AG04449 (cell line): ENCODE measurements around the gene RAB13.

Experiments
- CTCF ChIA-PET: fragments of 350-600 bp; formaldehyde crosslinking; extraction: SDS; loops from one replicate; lab custom pipeline; 2021; ENCODE audit warnings: antibody characterized with exemption; lab: Yijun Ruan, JAX
- POLR2A ChIA-PET: fragments of 400-600, 350-600 bp; formaldehyde crosslinking; extraction: SDS; loops from one replicate; lab custom pipeline; 2020; ENCODE audit warnings: antibody characterized with exemption, inconsistent platforms; lab: Yijun Ruan, JAX
- DNase-seq: peaks from one replicate; pipeline ENCODE4 v3.0.0-alpha.2; 2010; ENCODE audit warnings: low read depth, low spot score
- H3K4me3 ChIP-seq: 2 replicates; pipeline ENCODE4 v1.5.1; 2011; ENCODE audit warnings: low read depth, mild to moderate bottlenecking, control low read depth, low read length
- TF ChIP-seq, protein P1 (sequence below): IDR thresholded peaks from one replicate; pipeline ENCODE4 v1.5.1; 2011; ENCODE audit warnings: mild to moderate bottlenecking, moderate library complexity, low read length, control low read depth, inconsistent platforms; ENCODE audit not compliant: insufficient read depth; ENCODE audit errors: missing control alignments

The RAB13 gene

DNA sequence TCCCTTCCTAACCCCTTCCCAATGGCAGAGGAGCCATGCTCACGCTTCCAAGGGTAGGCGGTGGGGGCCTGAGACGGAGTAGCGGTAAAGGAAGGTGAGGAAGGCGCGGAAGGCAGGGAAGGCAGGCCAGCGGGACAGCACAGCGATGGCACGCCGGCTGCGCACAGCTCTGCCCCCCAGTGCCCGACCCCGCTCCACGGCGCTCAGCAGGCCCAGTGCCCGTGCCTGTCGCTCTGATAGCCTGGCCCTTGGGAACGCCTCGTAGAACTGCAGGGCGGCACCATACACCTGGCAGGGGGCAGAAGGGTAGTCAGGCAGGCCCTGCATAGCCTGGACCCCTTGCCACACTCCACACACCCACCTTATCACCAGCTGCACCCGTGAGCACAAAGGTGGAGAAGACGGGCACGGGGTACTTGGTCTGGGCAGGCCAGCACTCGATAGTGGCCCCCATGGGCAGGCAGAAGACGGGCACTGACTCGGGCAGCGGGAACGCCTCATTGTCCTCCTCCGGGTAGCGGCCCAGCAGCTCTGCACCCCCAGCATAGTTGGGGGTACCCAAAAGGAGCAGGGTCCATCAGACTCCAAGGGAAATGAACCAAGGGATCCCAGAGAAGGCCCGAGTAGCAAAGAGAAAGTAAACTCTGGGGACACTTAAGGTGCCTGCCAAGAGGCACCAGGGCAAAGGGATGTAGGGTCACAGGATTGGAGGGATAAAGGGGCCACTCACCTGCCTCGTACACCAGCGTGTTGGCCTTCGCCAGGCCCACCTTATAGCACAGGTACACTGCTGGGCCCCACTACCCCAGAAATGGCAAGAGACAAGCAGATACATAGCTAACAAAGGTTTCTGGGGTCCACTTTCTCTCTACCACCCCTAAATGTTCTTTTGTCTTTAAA lies 44.1 kb downstream of the RAB13 start:
- no peak overlapping the region for H3K4me3 ChIP-seq
- ChIA-PET POLR2A (interaction anchor here (1.4 kb wide), 1 partner anchor 14 kb away, joined by 5 read pairs; no protein-coding TSS in a partner anchor), CTCF (interaction anchor here (1.3 kb wide), 1 partner anchor 11 kb away, joined by 4 read pairs; no protein-coding TSS in a partner anchor)
- DNase-seq: no peak
- TF ChIP-seq, protein P1, sequence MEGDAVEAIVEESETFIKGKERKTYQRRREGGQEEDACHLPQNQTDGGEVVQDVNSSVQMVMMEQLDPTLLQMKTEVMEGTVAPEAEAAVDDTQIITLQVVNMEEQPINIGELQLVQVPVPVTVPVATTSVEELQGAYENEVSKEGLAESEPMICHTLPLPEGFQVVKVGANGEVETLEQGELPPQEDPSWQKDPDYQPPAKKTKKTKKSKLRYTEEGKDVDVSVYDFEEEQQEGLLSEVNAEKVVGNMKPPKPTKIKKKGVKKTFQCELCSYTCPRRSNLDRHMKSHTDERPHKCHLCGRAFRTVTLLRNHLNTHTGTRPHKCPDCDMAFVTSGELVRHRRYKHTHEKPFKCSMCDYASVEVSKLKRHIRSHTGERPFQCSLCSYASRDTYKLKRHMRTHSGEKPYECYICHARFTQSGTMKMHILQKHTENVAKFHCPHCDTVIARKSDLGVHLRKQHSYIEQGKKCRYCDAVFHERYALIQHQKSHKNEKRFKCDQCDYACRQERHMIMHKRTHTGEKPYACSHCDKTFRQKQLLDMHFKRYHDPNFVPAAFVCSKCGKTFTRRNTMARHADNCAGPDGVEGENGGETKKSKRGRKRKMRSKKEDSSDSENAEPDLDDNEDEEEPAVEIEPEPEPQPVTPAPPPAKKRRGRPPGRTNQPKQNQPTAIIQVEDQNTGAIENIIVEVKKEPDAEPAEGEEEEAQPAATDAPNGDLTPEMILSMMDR: no peak

DNA sequence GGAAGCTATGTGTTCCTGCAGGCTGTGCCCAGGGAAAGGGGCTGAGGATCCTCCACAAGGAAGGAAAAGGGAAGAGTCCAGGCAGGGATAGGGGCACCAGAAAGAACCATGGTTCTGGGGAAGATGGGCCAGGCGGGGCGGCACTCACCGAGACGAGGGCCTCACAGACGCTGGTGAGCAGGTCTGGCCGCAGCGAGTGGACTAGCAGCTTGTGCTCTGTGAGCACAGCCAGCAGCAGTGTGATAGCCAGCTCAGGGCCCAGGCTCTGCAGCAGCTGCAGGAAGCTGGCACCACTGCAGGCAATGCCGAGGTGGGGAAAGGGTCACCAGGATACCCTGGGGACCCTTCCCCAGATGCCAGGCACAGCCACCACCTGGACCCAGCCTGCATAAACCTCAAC lies 45.4 kb downstream of the RAB13 start:
- DNase-seq: no peak
- TF ChIP-seq, protein P1: no peak
- H3K4me3 ChIP-seq: no peak overlapping the region
- CTCF ChIA-PET: interaction anchor here (1.1 to 2.3 kb wide), 5 partner anchors 10 to 113 kb away, joined by 3 to 6 read pairs (median 4); partner anchors contain the start of gene JTB
- POLR2A ChIA-PET: interaction anchor here (1.4 to 2.1 kb wide), 2 partner anchors 12 to 17 kb away, joined by 5 to 6 read pairs; partner anchors contain the start of gene GATAD2B

DNA sequence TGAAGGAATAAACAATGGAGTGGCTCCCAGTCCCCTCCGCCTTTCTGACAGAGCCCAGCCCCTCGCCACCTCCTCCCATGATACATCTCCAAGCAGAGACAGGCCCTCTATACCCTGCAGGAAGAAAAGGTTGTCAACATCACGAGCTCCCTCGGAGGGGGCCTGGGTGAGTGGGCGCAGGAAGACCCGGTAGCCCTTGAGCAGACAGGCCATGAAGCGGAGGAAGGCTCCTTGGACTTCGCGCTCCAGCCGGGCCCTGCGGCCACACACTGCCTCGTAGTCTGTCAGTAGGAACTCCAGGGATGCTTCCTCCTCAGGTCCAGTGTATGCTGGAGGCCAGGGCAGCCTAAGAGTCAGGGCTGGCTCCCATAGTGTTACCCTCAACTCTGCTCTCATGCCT lies 46.7 kb downstream of the RAB13 start:
- CTCF ChIA-PET: interaction anchor here (0.9 to 2.3 kb wide), 6 partner anchors 10 to 141 kb away, joined by 3 to 6 read pairs (median 4); partner anchors contain the start of gene JTB

DNA sequence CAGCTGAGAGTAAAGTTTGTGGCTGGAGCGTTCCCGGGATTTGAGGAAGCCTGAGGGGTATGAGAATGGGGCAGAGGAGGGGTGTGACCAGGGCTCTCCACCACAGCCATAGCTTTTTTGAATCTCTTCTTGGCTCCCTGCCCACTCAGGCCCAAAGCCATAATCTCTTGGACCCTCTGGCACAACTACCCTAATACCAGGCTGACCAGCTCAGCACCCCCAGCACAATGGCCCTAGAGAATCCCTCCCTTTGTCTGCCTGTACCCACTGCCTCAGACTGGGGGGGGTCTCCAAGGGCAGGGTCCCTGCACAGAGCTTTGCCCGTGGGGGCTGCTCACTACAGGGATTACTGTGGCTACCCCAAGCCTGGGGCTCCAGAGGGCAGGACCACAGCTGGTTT lies 47.1 kb downstream of the RAB13 start:
- POLR2A ChIA-PET: interaction anchor here (2.1 kb wide), 1 partner anchor 16 kb away, joined by 6 read pairs; the partner anchor contains the start of gene GATAD2B
- DNase-seq: no peak
- no peak overlapping the region for H3K4me3 ChIP-seq
- CTCF ChIA-PET: interaction anchor here (1.3 to 1.5 kb wide), 2 partner anchors 9 to 19 kb away, joined by 3 to 5 read pairs; no protein-coding TSS in a partner anchor
- TF ChIP-seq, protein P1: no peak

More for the DNA sequence above, 46.7 kb downstream of the RAB13 start:
- POLR2A ChIA-PET: interaction anchor here (2.1 kb wide), 1 partner anchor 16 kb away, joined by 6 read pairs; the partner anchor contains the start of gene GATAD2B
- DNase-seq: no peak
- no peak overlapping the region for H3K4me3 ChIP-seq
- TF ChIP-seq, protein P1: no peak

DNA sequence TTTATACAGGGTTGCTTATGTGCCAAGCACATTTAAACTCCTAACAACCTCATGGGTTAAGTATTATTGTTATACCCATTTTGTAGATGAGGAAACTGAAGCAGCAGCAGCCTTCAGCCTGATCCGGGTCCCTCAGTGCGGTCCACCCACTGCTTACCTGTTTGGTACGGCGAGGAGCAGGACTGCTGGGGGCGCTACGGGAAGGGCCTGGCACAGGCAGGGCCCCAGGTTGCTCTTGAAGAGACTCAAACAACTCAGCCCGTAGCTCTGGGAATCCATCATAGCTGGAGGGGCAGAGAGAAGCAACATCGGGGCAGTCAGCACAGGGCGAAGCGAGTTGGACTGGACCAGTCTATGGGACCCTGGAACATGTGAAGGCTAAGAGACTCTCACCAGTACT lies 48.8 kb downstream of the RAB13 start:
- CTCF ChIA-PET: interaction anchor here (0.8 to 1.6 kb wide), 2 partner anchors 9 to 49 kb away, joined by 3 to 7 read pairs; partner anchors contain the start of genes DENND4B and RAB13
- no peak for DNase-seq
- no peak overlapping the region for H3K4me3 ChIP-seq
- POLR2A ChIA-PET: no interaction called here
- TF ChIP-seq, protein P1: no peak
